Neural cell (in vitro differentiated cells): ENCODE measurements around the gene TNIP1. TPM values are rescaled to one million over a fixed set of nuclear protein-coding genes. Genes with fewer than 3 reads are reported as not detected.

Source experiments
- H2AFZ ChIP-seq: fragments of 200-600, 300-800 bp; sonication (generic), shearing (Covaris generic); 2 replicates; pipeline ENCODE4 v1.6.0; 2014; ENCODE audit warnings: low read depth, mild to moderate bottlenecking, antibody characterized with exemption, low read length, moderate library complexity
- H3F3A ChIP-seq: fragments of 200-600 bp; shearing (Covaris generic); 2 replicates; pipeline ENCODE4 v1.6.1; 2016; ENCODE audit warnings: mild to moderate bottlenecking, moderate library complexity, mixed read lengths, antibody characterized with exemption, low read length; ENCODE audit not compliant: insufficient read depth, poor library complexity, severe bottlenecking
- H3K27ac ChIP-seq: fragments of 200-600, 300-800 bp; sonication (generic), shearing (Covaris generic); 2 replicates; pipeline ENCODE4 v1.5.1; 2014; ENCODE audit warnings: mild to moderate bottlenecking, low read length, moderate library complexity
- H3K27me3 ChIP-seq: fragments of 300-800, 200-600 bp; sonication (generic), shearing (Covaris generic); 2 replicates; pipeline ENCODE4 v1.6.0; 2014; ENCODE audit warnings: mild to moderate bottlenecking, low read depth, low read length, moderate library complexity; ENCODE audit not compliant: insufficient read depth
- H3K36me3 ChIP-seq: fragments of 300-800, 200-600 bp; sonication (generic), shearing (Covaris generic); 2 replicates; pipeline ENCODE4 v1.5.1; 2014; ENCODE audit warnings: mild to moderate bottlenecking, antibody characterized with exemption, low read length, moderate library complexity; ENCODE audit not compliant: insufficient read depth
- H3K4me2 ChIP-seq: fragments of 300-800, 200-600 bp; sonication (generic), shearing (Covaris generic); 2 replicates; pipeline ENCODE4 v1.6.0; 2014; ENCODE audit warnings: mild to moderate bottlenecking, low read length
- H3K4me3 ChIP-seq: fragments of 300-800, 200-600 bp; sonication (generic), shearing (Covaris generic); 2 replicates; pipeline ENCODE4 v1.5.1; 2014; ENCODE audit warnings: mild to moderate bottlenecking, low read length, moderate library complexity
- H3K79me2 ChIP-seq: fragments of 200-600 bp; shearing (Covaris generic); replicated peaks from 2 replicates; pipeline ENCODE4 v1.6.0; 2014; ENCODE audit warnings: mild to moderate bottlenecking, low read length, moderate library complexity; ENCODE audit not compliant: insufficient read depth
- H3K9ac ChIP-seq: fragments of 300-800, 200-600 bp; sonication (generic), shearing (Covaris generic); 2 replicates; pipeline ENCODE4 v1.6.1; 2016; ENCODE audit warnings: mild to moderate bottlenecking, low read length, mixed read lengths
- H3K9me2 ChIP-seq: fragments of 200-600 bp; shearing (Covaris generic); 2 replicates; pipeline ENCODE4 v1.6.1; 2016; ENCODE audit warnings: mild to moderate bottlenecking, low read length, mixed read lengths; ENCODE audit not compliant: insufficient read depth
- H3K9me3 ChIP-seq: fragments of 200-600, 300-800 bp; sonication (generic), shearing (Covaris generic); 2 replicates; pipeline ENCODE4 v1.6.1; 2016; ENCODE audit warnings: mild to moderate bottlenecking, mixed run types, low read length, moderate library complexity, mixed read lengths
- H4K20me1 ChIP-seq: fragments of 200-600 bp; shearing (Covaris generic); 2 replicates; pipeline ENCODE4 v1.6.1; 2016; ENCODE audit warnings: mild to moderate bottlenecking, mixed run types; ENCODE audit not compliant: insufficient read depth
- CTCF ChIP-seq: fragments of 450-650 bp; IDR thresholded peaks from 2 replicates; pipeline ENCODE4 v1.5.1; 2014; ENCODE audit warnings: antibody characterized with exemption, mild to moderate bottlenecking, moderate library complexity; ENCODE audit not compliant: poor library complexity, severe bottlenecking
- EP300 ChIP-seq: fragments of 450-650 bp; conservative IDR thresholded peaks from 2 replicates; pipeline ENCODE4 v1.6.1; 2014; ENCODE audit warnings: antibody characterized with exemption, mild to moderate bottlenecking, moderate library complexity; ENCODE audit not compliant: poor library complexity, severe bottlenecking
- EZH2 ChIP-seq: fragments of 200-600, 300-800 bp; shearing (Covaris generic), sonication (generic); IDR thresholded peaks from 2 replicates; pipeline ENCODE4 v1.6.1; 2014; ENCODE audit warnings: antibody characterized with exemption, low read length, borderline replicate concordance, mild to moderate bottlenecking; ENCODE audit not compliant: insufficient read depth, poor library complexity, severe bottlenecking
- MXI1 ChIP-seq: fragments of 450-650 bp; conservative IDR thresholded peaks from 2 replicates; pipeline ENCODE4 v1.6.1; 2014; ENCODE audit warnings: antibody characterized with exemption, mild to moderate bottlenecking; ENCODE audit not compliant: poor library complexity, severe bottlenecking
- POLR2AphosphoS5 ChIP-seq: IDR thresholded peaks from 2 replicates; pipeline ENCODE4 v1.6.1; 2012
- REST ChIP-seq: IDR thresholded peaks from 2 replicates; pipeline ENCODE4 v1.6.1; 2012; ENCODE audit warnings: borderline replicate concordance
- SMC3 ChIP-seq: fragments of 450-650 bp; conservative IDR thresholded peaks from 2 replicates; pipeline ENCODE4 v1.6.1; 2014; ENCODE audit warnings: antibody characterized with exemption, mild to moderate bottlenecking, moderate library complexity; ENCODE audit not compliant: poor library complexity
- TAF1 ChIP-seq: IDR thresholded peaks from 2 replicates; pipeline ENCODE4 v1.6.1; 2012; ENCODE audit warnings: low read depth
- polyA plus RNA-seq: library from polyadenylated mRNA; depleted of rRNA; stranded (reverse); fragments of >200 nt; gene quantifications from 2 replicates; pipeline ENCODE4 v1.2.3, GENCODE V29; 2014

The TNIP1 gene
- polyA plus RNA-seq, 1 donor from 2014 or later = 3.3 TPM

GRCh38 chr5:151062405-151063141 lies 18.3 kb downstream of the TNIP1 start:
- Histone ChIP-seq H3K27ac (no peak overlapping the region), H3K9me3 (no peaks in the 10 kb centered on the region), H2AFZ (no peak overlapping the region), H3K79me2 (no peaks in the 10 kb centered on the region), H3K4me3 (no peak overlapping the region), H3K9me2 (no peaks in the 10 kb centered on the region), H3K27me3 (no peaks in the 10 kb centered on the region), H4K20me1 (no peaks in the 10 kb centered on the region), H3K4me2 (no peak overlapping the region), H3K36me3 (no peaks in the 10 kb centered on the region), H3F3A (no peaks in the 10 kb centered on the region), H3K9ac (no peak overlapping the region)
- TF ChIP-seq CTCF (no peak), TAF1 (no peak), EZH2 (no peak), EP300 (no peak)

GRCh38 chr5:151060742-151061141 lies 20.1 kb downstream of the TNIP1 start:
- H3K79me2 ChIP-seq = no peaks in the 10 kb centered on the region
- no peaks in the 10 kb centered on the region for H4K20me1 ChIP-seq
- no peak overlapping the region for H2AFZ ChIP-seq
- H3K9me3 ChIP-seq = no peaks in the 10 kb centered on the region
- H3K27me3 ChIP-seq = no peaks in the 10 kb centered on the region
- H3K9me2 ChIP-seq = no peaks in the 10 kb centered on the region
- no peak overlapping the region for H3K4me3 ChIP-seq
- H3K36me3 ChIP-seq = no peaks in the 10 kb centered on the region
- H3K27ac ChIP-seq = no peak overlapping the region
- H3K4me2 ChIP-seq = no peak overlapping the region
- TF ChIP-seq REST = no peak
- no peak for TF ChIP-seq TAF1
- TF ChIP-seq EP300 = no peak
- TF ChIP-seq POLR2AphosphoS5 = no peak
- TF ChIP-seq SMC3 = no peak
- TF ChIP-seq MXI1 = no peak
- TF ChIP-seq EZH2 = no peak
- no peak overlapping the region for H3K9ac ChIP-seq
- H3F3A ChIP-seq = no peaks in the 10 kb centered on the region
